H1 (cell line): ENCODE data around the gene CCL3. TPM values are rescaled to one million over a fixed set of nuclear protein-coding genes. Genes with fewer than 3 reads are reported as not detected.

Experiments
- CHD7 ChIP-seq: fragments of 300-600 bp; sonication (generic); IDR thresholded peaks from 2 replicates; pipeline ENCODE4 v1.7.1; 2012; ENCODE audit warnings: low read length, moderate library complexity, mild to moderate bottlenecking, inconsistent platforms; ENCODE audit not compliant: insufficient replicate concordance
- CTBP2 ChIP-seq: IDR thresholded peaks from 2 replicates; pipeline ENCODE4 v1.7.0; 2011; ENCODE audit warnings: borderline replicate concordance, mild to moderate bottlenecking, moderate library complexity, mixed read lengths, low read length; ENCODE audit not compliant: insufficient read depth, insufficient read length
- CTCF ChIP-seq, 3 experiments: IDR thresholded peaks; 1 replicate in 2 of 3; 2 replicates in 1 of 3; pipeline versions ENCODE4 v1.5.1 to v1.6.1; 2011; ENCODE audit warnings: low read length in 3 of 3, mild to moderate bottlenecking in 3 of 3, inconsistent platforms in 2 of 3, low read depth in 1 of 3, moderate library complexity in 1 of 3; ENCODE audit not compliant: insufficient read depth in 1 of 3; ENCODE audit errors: control extremely low read depth in 1 of 3
- polyA plus RNA-seq, 7 experiments: library from polyadenylated mRNA; depleted of rRNA in 3 of 7; stranded (reverse) in 5 of 7; unstranded in 2 of 7; fragments of >200 nt in 5 of 7; fragments of 200-250 nt in 2 of 7; gene quantifications; 1 replicate in 5 of 7; 2 replicates in 1 of 7; 4 replicates in 1 of 7; pipeline versions ENCODE4 v1.2.1 to v1.2.3, GENCODE V29; 2011 to 2013; ENCODE audit warnings: missing spikeins in 2 of 7, mixed read lengths in 2 of 7
- total RNA-seq: library from RNA; stranded (reverse); fragmentation: NEBNext Ultra II Directional; extraction: Animal tissue kit (Norgen Biotek cat#: 25700); gene quantifications from 2 replicates; pipeline ENCODE4 v1.2.1, GENCODE V29; 2021

Gene CCL3
- total and polyA plus RNA-seq, 2 of the 8 experiments (the other 6 are each of a cell fraction or from before 2014, with no cell fraction given) = not detected

- TF ChIP-seq CHD7 (no peak), CTBP2 (no peak), CTCF (IDR thresholded peaks at IDR 0.05; ENCODE audit: control extremely low read depth in 1 of 3, insufficient read depth in 1 of 3, low read depth in 1 of 3, low read length in 3 of 3) (no peak)
Observed at GRCh38 chr17:36104701-36105181, 14.8 kb upstream of the CCL3 start (continued).
